Measurements from ENCODE around the gene CDH4.

DNA sequence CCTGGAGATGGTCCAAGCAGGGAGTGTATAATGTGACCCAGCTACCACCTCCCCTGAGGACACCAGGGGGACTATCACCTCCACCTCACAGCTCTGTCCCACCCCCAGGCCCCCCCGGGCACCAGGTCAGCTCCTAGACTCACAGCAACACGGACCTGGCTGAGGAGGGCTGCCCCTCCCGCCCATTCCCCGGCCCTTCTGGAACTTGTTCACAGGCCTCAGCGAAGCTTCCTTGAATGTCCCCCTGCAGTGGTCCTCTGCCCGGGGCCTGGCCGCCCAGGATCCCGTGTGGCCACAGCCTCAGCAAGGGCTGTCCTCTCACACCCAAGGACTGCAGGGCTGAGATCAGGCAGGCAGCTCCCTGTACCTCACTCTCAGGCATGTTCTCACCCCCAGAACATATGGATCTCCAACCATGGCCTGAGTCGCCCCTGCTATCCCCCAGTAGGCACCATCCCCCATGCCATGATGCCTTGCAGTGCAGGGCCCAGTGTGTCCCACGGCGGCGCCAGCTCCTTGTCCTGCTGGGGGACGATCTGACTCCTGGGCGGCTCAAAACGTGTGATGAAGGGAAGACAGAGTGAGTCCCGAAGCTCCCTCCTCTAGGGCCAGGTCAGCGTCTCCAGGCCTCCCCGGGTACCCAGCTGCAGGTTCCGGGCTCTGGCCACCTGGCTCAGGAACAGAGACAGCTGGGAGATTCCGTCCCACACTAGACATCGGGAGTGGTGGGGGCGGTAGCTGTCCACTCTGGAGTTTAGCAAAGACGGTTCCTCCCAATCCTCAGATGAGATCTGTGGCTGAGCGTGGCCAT is 655.2 kb downstream of the CDH4 start:
- no peak for TF ChIP-seq POLR2AphosphoS5 (IDR thresholded peaks at IDR 0.05)
- TF ChIP-seq, protein P1, sequence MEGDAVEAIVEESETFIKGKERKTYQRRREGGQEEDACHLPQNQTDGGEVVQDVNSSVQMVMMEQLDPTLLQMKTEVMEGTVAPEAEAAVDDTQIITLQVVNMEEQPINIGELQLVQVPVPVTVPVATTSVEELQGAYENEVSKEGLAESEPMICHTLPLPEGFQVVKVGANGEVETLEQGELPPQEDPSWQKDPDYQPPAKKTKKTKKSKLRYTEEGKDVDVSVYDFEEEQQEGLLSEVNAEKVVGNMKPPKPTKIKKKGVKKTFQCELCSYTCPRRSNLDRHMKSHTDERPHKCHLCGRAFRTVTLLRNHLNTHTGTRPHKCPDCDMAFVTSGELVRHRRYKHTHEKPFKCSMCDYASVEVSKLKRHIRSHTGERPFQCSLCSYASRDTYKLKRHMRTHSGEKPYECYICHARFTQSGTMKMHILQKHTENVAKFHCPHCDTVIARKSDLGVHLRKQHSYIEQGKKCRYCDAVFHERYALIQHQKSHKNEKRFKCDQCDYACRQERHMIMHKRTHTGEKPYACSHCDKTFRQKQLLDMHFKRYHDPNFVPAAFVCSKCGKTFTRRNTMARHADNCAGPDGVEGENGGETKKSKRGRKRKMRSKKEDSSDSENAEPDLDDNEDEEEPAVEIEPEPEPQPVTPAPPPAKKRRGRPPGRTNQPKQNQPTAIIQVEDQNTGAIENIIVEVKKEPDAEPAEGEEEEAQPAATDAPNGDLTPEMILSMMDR (IDR thresholded peaks at IDR 0.05) = no peak

Measured in prostate gland (tissue), 2 donors.